H9 (cell line): Measurements from ENCODE around the gene RNF167. TPM values are rescaled to one million over a fixed set of nuclear protein-coding genes. Genes with fewer than 3 reads are reported as not detected.

ENCODE experiments used
- DNase-seq: peaks from one replicate; pipeline ENCODE4 v3.0.0-alpha.2; 2017
- H2AFZ ChIP-seq: one replicate; pipeline ENCODE4 v1.6.1; 2013; ENCODE audit warnings: mild to moderate bottlenecking, low read length, control low read depth, moderate library complexity
- H2AK5ac ChIP-seq: 2 replicates; pipeline ENCODE4 v1.6.1; 2013; ENCODE audit warnings: low read length, control low read depth, mixed read lengths; ENCODE audit not compliant: insufficient read length
- H2BK120ac ChIP-seq: one replicate; pipeline ENCODE4 v1.6.1; 2013; ENCODE audit warnings: low read depth, mild to moderate bottlenecking, low read length, control low read depth, inconsistent platforms; ENCODE audit not compliant: poor library complexity, severe bottlenecking
- H2BK12ac ChIP-seq: 2 replicates; pipeline ENCODE4 v1.6.1; 2013; ENCODE audit warnings: low read length, control low read depth, mixed read lengths, low read depth; ENCODE audit not compliant: insufficient read length
- H2BK15ac ChIP-seq: 2 replicates; pipeline ENCODE4 v1.6.1; 2013; ENCODE audit warnings: low read depth, low read length, control low read depth
- H2BK20ac ChIP-seq: one replicate; pipeline ENCODE4 v1.6.1; 2013; ENCODE audit warnings: low read depth, mild to moderate bottlenecking, low read length, control low read depth, inconsistent platforms; ENCODE audit not compliant: poor library complexity, severe bottlenecking
- H2BK5ac ChIP-seq: 2 replicates; pipeline ENCODE4 v1.6.1; 2013; ENCODE audit warnings: low read length, control low read depth, mixed read lengths; ENCODE audit not compliant: insufficient read length
- H3K14ac ChIP-seq: 2 replicates; pipeline ENCODE4 v1.6.1; 2013; ENCODE audit warnings: low read length, control low read depth; ENCODE audit not compliant: insufficient read depth
- H3K18ac ChIP-seq: 2 replicates; pipeline ENCODE4 v1.6.1; 2013; ENCODE audit warnings: low read depth, mild to moderate bottlenecking, mixed read lengths, low read length, control low read depth; ENCODE audit not compliant: insufficient read length
- H3K23ac ChIP-seq: 2 replicates; pipeline ENCODE4 v1.6.1; 2013; ENCODE audit warnings: low read length, control low read depth, mixed read lengths, low read depth; ENCODE audit not compliant: insufficient read length
- H3K23me2 ChIP-seq: 2 replicates; pipeline ENCODE4 v1.6.1; 2013; ENCODE audit warnings: low read depth, mild to moderate bottlenecking, mixed read lengths, low read length, control low read depth; ENCODE audit not compliant: insufficient read length, poor library complexity, severe bottlenecking
- H3K27ac ChIP-seq: 2 replicates; pipeline ENCODE4 v1.5.1; 2013; ENCODE audit warnings: low read length, control low read depth, mixed read lengths, low read depth; ENCODE audit not compliant: insufficient read length
- H3K27me3 ChIP-seq: 2 replicates; pipeline ENCODE4 v1.6.1; 2013; ENCODE audit warnings: low read length, control low read depth, inconsistent platforms; ENCODE audit not compliant: insufficient read depth
- H3K4ac ChIP-seq: 2 replicates; pipeline ENCODE4 v1.6.1; 2013; ENCODE audit warnings: low read depth, mild to moderate bottlenecking, control low read depth, inconsistent platforms, low read length, moderate library complexity
- H3K4me1 ChIP-seq: 2 replicates; pipeline ENCODE4 v1.6.1; 2013; ENCODE audit warnings: low read length, control low read depth, inconsistent platforms; ENCODE audit not compliant: insufficient read depth
- H3K4me2 ChIP-seq: 2 replicates; pipeline ENCODE4 v1.6.1; 2013; ENCODE audit warnings: low read length, control low read depth, mixed read lengths; ENCODE audit not compliant: insufficient read length, insufficient read depth
- H3K56ac ChIP-seq: 2 replicates; pipeline ENCODE4 v1.6.1; 2013; ENCODE audit warnings: low read depth, mild to moderate bottlenecking, mixed read lengths, low read length, control low read depth; ENCODE audit not compliant: insufficient read length
- H3K79me1 ChIP-seq: 2 replicates; pipeline ENCODE4 v1.6.1; 2013; ENCODE audit warnings: low read depth, mild to moderate bottlenecking, moderate library complexity, low read length, control low read depth, inconsistent platforms; ENCODE audit not compliant: insufficient read depth, poor library complexity, severe bottlenecking
- H3K79me2 ChIP-seq: 2 replicates; pipeline ENCODE4 v1.6.1; 2013; ENCODE audit warnings: low read length, control low read depth, inconsistent platforms; ENCODE audit not compliant: insufficient read depth
- H3K9ac ChIP-seq: 2 replicates; pipeline ENCODE4 v1.6.1; 2013; ENCODE audit warnings: low read length, control low read depth, mixed read lengths; ENCODE audit not compliant: insufficient read length; ENCODE audit errors: extremely low read depth
- H3K9me3 ChIP-seq: one replicate; pipeline ENCODE4 v1.6.1; 2013; ENCODE audit warnings: low read depth, low read length, inconsistent platforms; ENCODE audit not compliant: control insufficient read depth
- H3T11ph ChIP-seq: one replicate; pipeline ENCODE4 v1.6.1; 2013; ENCODE audit warnings: mild to moderate bottlenecking, low read length, control low read depth, inconsistent platforms
- H4K20me1 ChIP-seq: one replicate; pipeline ENCODE4 v1.6.1; 2013; ENCODE audit not compliant: control insufficient read depth, insufficient read length, insufficient read depth
- H4K5ac ChIP-seq: 2 replicates; pipeline ENCODE4 v1.6.1; 2013; ENCODE audit warnings: low read depth, mild to moderate bottlenecking, mixed read lengths, low read length, control low read depth; ENCODE audit not compliant: insufficient read length
- H4K8ac ChIP-seq: replicated peaks from 2 replicates; pipeline ENCODE4 v1.6.1; 2013; ENCODE audit warnings: low read length, control low read depth, mixed read lengths, low read depth; ENCODE audit not compliant: insufficient read length
- H4K91ac ChIP-seq: 2 replicates; pipeline ENCODE4 v1.6.1; 2013; ENCODE audit warnings: low read depth, mild to moderate bottlenecking, moderate library complexity, mixed read lengths, low read length, control low read depth; ENCODE audit not compliant: insufficient read length
- H3K27ac Mint-ChIP-seq, 3 experiments: 2 replicates in 2 of 3; 3 replicates in 1 of 3; pipeline ENCODE4 v1.8.0; 2020 to 2021; ENCODE audit warnings: mixed read lengths in 3 of 3, mild to moderate bottlenecking in 1 of 3, moderate library complexity in 1 of 3
- H3K27me3 Mint-ChIP-seq: 2 replicates; pipeline ENCODE4 v1.8.0; 2021; ENCODE audit warnings: low read depth, mild to moderate bottlenecking, moderate library complexity, mixed read lengths
- H3K36me3 Mint-ChIP-seq, 3 experiments: 2 replicates in 2 of 3; 3 replicates in 1 of 3; pipeline ENCODE4 v1.8.0; 2020 to 2021; ENCODE audit warnings: low read depth in 3 of 3, mixed read lengths in 3 of 3; ENCODE audit not compliant: insufficient read depth in 1 of 3
- H3K4me1 Mint-ChIP-seq, 2 experiments: 2 replicates each; pipeline ENCODE4 v1.8.0; 2020; ENCODE audit warnings: mixed read lengths in 2 of 2
- H3K4me3 Mint-ChIP-seq, 2 experiments: 2 replicates in 1 of 2; 3 replicates in 1 of 2; pipeline ENCODE4 v1.8.0; 2020 to 2021; ENCODE audit warnings: mild to moderate bottlenecking in 2 of 2, mixed read lengths in 2 of 2, moderate library complexity in 1 of 2
- H3K9me3 Mint-ChIP-seq, 2 experiments: 2 replicates in 1 of 2; 3 replicates in 1 of 2; pipeline ENCODE4 v1.8.0; 2020; ENCODE audit warnings: mild to moderate bottlenecking in 2 of 2, mixed read lengths in 2 of 2, moderate library complexity in 1 of 2
- CTCF ChIP-seq: fragments of 200-600 bp; sonication (generic); conservative IDR thresholded peaks from 3 replicates; pipeline ENCODE4 v1.8.0; 2021; ENCODE audit warnings: antibody characterized with exemption, mild to moderate bottlenecking
- WGBS: extraction: QIAGEN DNeasy Blood & Tissue Kit; methylation state at CpG from one replicate; pipeline ENCODE4 v1.1.7; 2013; ENCODE audit warnings: missing lambda C conversion rate, low lambda C conversion rate, mixed read lengths; ENCODE audit not compliant: insufficient read length; ENCODE audit errors: extremely low coverage; 5-methylcytosine and 5-hydroxymethylcytosine counted together
- total RNA-seq: library from RNA; stranded (reverse); gene quantifications from 2 replicates; pipeline ENCODE4 v1.2.1, GENCODE V29; 2021

RNF167 gene
- total RNA-seq, 1 experiment from 2014 or later, result 134 TPM

GRCh38 chr17:4971826-4972225 lies 31.8 kb downstream of the RNF167 start:
- Mint-ChIP-seq H3K4me1 (peaks cover 31% of the 10 kb centered on the region in 2 experiments), H3K36me3 (peaks cover 20 to 38% (median 24%) of the 10 kb centered on the region in 3 experiments), H3K4me3 (no peak overlapping the region), H3K27me3 (peaks cover 38% of the 10 kb centered on the region), H3K27ac (no peak overlapping the region), H3K9me3 (no peaks in the 10 kb centered on the region)
- no peaks in the 10 kb centered on the region for H3K9me3 ChIP-seq
- H3K4ac ChIP-seq, result no peak overlapping the region
- DNase-seq, result no peak
- no peak overlapping the region for H3K4me2 ChIP-seq
- no peak overlapping the region for H4K5ac ChIP-seq
- H3K27ac ChIP-seq, result no peak overlapping the region
- no peak overlapping the region for H4K91ac ChIP-seq
- no peak overlapping the region for H3T11ph ChIP-seq
- H2BK12ac ChIP-seq, result no peak overlapping the region
- H2BK5ac ChIP-seq, result no peak overlapping the region
- H2BK120ac ChIP-seq, result no peak overlapping the region
- no peak for TF ChIP-seq CTCF
- H2AFZ ChIP-seq, result no peak overlapping the region
- H3K79me1 ChIP-seq, result no peaks in the 10 kb centered on the region
- no peak overlapping the region for H2AK5ac ChIP-seq
- peaks cover 2% of the 10 kb centered on the region; the same call in 1 of the 2 replicates for H3K79me2 ChIP-seq
- no peak overlapping the region for H2BK20ac ChIP-seq
- peaks cover 11% of the 10 kb centered on the region; the same call in 1 of the 2 replicates for H3K27me3 ChIP-seq
- peaks cover 10% of the 10 kb centered on the region; the same call in 1 of the 2 replicates for H3K4me1 ChIP-seq
- H2BK15ac ChIP-seq, result no peak overlapping the region
- H3K18ac ChIP-seq, result no peak overlapping the region
- peaks cover 17% of the 10 kb centered on the region for H3K23me2 ChIP-seq
- H4K8ac ChIP-seq, result no peak overlapping the region
- WGBS, result no CpG with 5 or more reads among the region's 6 CpGs
- H3K23ac ChIP-seq, result no peak overlapping the region
- no peaks in the 10 kb centered on the region for H4K20me1 ChIP-seq
- H3K9ac ChIP-seq, result no peak overlapping the region
- H3K56ac ChIP-seq, result no peak overlapping the region
- H3K14ac ChIP-seq, result no peak overlapping the region
